Esophagus (tissue), 2 donors: ENCODE data around the gene CHSY3. TPM values are rescaled to one million over a fixed set of nuclear protein-coding genes. Genes with fewer than 3 reads are reported as not detected.

Source experiments
- H3K27ac ChIP-seq, 2 donors: one replicate each; pipeline ENCODE4 v1.5.1; 2013; ENCODE audit warnings: low read depth in 2 of 2, mild to moderate bottlenecking in 2 of 2, inconsistent platforms in 1 of 2, low read length in 1 of 2, moderate library complexity in 1 of 2
- H3K27me3 ChIP-seq, 2 donors: one replicate each; pipeline ENCODE4 v1.6.1; 2013; ENCODE audit warnings: low read length in 2 of 2, control low read depth in 1 of 2, mild to moderate bottlenecking in 1 of 2; ENCODE audit not compliant: insufficient read depth in 2 of 2, control insufficient read depth in 1 of 2
- H3K36me3 ChIP-seq, 2 donors: one replicate each; pipeline ENCODE4 v1.6.1; 2013; ENCODE audit warnings: low read length in 1 of 2; ENCODE audit not compliant: control insufficient read depth in 2 of 2, insufficient read depth in 2 of 2
- H3K4me1 ChIP-seq, 2 donors: one replicate each; pipeline ENCODE4 v1.6.1; 2013; ENCODE audit warnings: low read length in 1 of 2; ENCODE audit not compliant: control insufficient read depth in 2 of 2, insufficient read depth in 2 of 2
- H3K4me3 ChIP-seq, 2 donors: one replicate each; pipeline ENCODE4 v1.5.1; 2013; ENCODE audit warnings: low read length in 2 of 2, mild to moderate bottlenecking in 2 of 2, low read depth in 1 of 2, moderate library complexity in 1 of 2
- H3K9me3 ChIP-seq, 2 donors: one replicate each; pipeline ENCODE4 v1.6.1; 2013; ENCODE audit warnings: mild to moderate bottlenecking in 2 of 2, low read depth in 1 of 2, low read length in 1 of 2, moderate library complexity in 1 of 2; ENCODE audit not compliant: control insufficient read depth in 2 of 2, insufficient read depth in 1 of 2
- WGBS, 2 donors: extraction: QIAGEN DNeasy Blood & Tissue Kit; methylation state at CpG; one replicate each; pipeline ENCODE4 v1.1.7; 2013; 5-methylcytosine and 5-hydroxymethylcytosine counted together
- polyA plus RNA-seq, 2 donors: library from polyadenylated mRNA; stranded (reverse); fragments of 200-250 nt; gene quantifications; one replicate each; pipeline ENCODE4 v1.2.3, GENCODE V29; 2013
- donor health status: healthy with polysubstance abuse.
- donor health status: Bipolar disorder and iron deficiency.

Gene CHSY3
- polyA plus RNA-seq, 2 donors: 0.02 to 0.14 TPM

- Histone ChIP-seq H3K27ac (no peak overlapping the region), H3K9me3 (no peaks in the 10 kb centered on the region), H3K4me3 (peak overlapping the region; percentile 69 to 72), H3K27me3 (peaks cover 0 to 9% of the 10 kb centered on the region in 2 donors), H3K36me3 (no peaks in the 10 kb centered on the region), H3K4me1 (peaks cover 0 to 2% of the 10 kb centered on the region in 2 donors)
- 1% methylated on average over 37 of the region's 37 CpGs for WGBS, 2 donors
These were observed 1.4 kb downstream of the CHSY3 start for GRCh38 chr5:129905473-129906176.

- Histone ChIP-seq H3K27me3 (peaks cover 0 to 9% of the 10 kb centered on the region in 2 donors), H3K4me3 (peak overlapping the region in 1 of 2 donors; percentile 72)
- 7 to 9% methylated on average over 20 of the region's 20 CpGs for WGBS, 2 donors
These were observed 2.1 kb downstream of the CHSY3 start for GRCh38 chr5:129906177-129906887.

GRCh38 chr5:129909225-129909624 is 5.0 kb downstream of the CHSY3 start:
- Histone ChIP-seq H3K4me3 (no peak overlapping the region), H3K9me3 (no peaks in the 10 kb centered on the region), H3K36me3 (no peaks in the 10 kb centered on the region), H3K4me1 (peaks cover 0 to 2% of the 10 kb centered on the region in 2 donors), H3K27me3 (peaks cover 0 to 9% of the 10 kb centered on the region in 2 donors), H3K27ac (no peak overlapping the region)
- 84 to 89% methylated on average over 1 of the region's 1 CpG for WGBS, 2 donors

More at GRCh38 chr5:129906177-129906887, 2.1 kb downstream of the CHSY3 start:
- Histone ChIP-seq H3K36me3 (no peaks in the 10 kb centered on the region), H3K4me1 (peaks cover 0 to 2% of the 10 kb centered on the region in 2 donors), H3K9me3 (no peaks in the 10 kb centered on the region), H3K27ac (no peak overlapping the region)

- WGBS, 2 donors: 58 to 61% methylated on average over 1 of the region's 1 CpG
- no peak overlapping the region for H3K4me3 ChIP-seq
- no peaks in the 10 kb centered on the region for H3K4me1 ChIP-seq
- H3K27ac ChIP-seq: no peak overlapping the region
- H3K27me3 ChIP-seq: no peaks in the 10 kb centered on the region
- H3K9me3 ChIP-seq: no peaks in the 10 kb centered on the region
- H3K36me3 ChIP-seq: no peaks in the 10 kb centered on the region
These were observed 8.5 kb downstream of the CHSY3 start for GRCh38 chr5:129912601-129913255.

GRCh38 chr5:129915415-129915814 is 11.2 kb downstream of the CHSY3 start:
- WGBS, 2 donors: 73 to 74% methylated on average over 2 of the region's 2 CpGs
- Histone ChIP-seq H3K9me3 (no peaks in the 10 kb centered on the region), H3K27me3 (no peaks in the 10 kb centered on the region)

GRCh38 chr5:129917224-129917623 is 13.0 kb downstream of the CHSY3 start:
- Histone ChIP-seq H3K4me1 (no peaks in the 10 kb centered on the region), H3K4me3 (no peak overlapping the region), H3K27me3 (no peaks in the 10 kb centered on the region), H3K9me3 (no peaks in the 10 kb centered on the region), H3K27ac (no peak overlapping the region), H3K36me3 (no peaks in the 10 kb centered on the region)
- 40 to 53% methylated on average over 1 of the region's 1 CpG for whole genome bisulfite sequencing, 2 donors

More at GRCh38 chr5:129915415-129915814, 11.2 kb downstream of the CHSY3 start:
- H3K4me1 ChIP-seq: no peaks in the 10 kb centered on the region
- H3K27ac ChIP-seq: no peak overlapping the region
- H3K36me3 ChIP-seq: no peaks in the 10 kb centered on the region
- no peak overlapping the region for H3K4me3 ChIP-seq

- Histone ChIP-seq H3K4me3 (no peak overlapping the region), H3K9me3 (no peaks in the 10 kb centered on the region), H3K27me3 (no peaks in the 10 kb centered on the region), H3K4me1 (no peaks in the 10 kb centered on the region), H3K36me3 (no peaks in the 10 kb centered on the region), H3K27ac (no peak overlapping the region)
- WGBS, 2 donors: 81 to 83% methylated on average over 4 of the region's 4 CpGs
These were observed 16.9 kb downstream of the CHSY3 start for GRCh38 chr5:129921204-129921603.

GRCh38 chr5:129930221-129930620 is 26.0 kb downstream of the CHSY3 start:
- H3K4me3 ChIP-seq: no peak overlapping the region
- WGBS, 2 donors: 69 to 72% methylated on average over 4 of the region's 4 CpGs
- H3K9me3 ChIP-seq: no peaks in the 10 kb centered on the region
- no peaks in the 10 kb centered on the region for H3K27me3 ChIP-seq
- no peaks in the 10 kb centered on the region for H3K4me1 ChIP-seq
- no peak overlapping the region for H3K27ac ChIP-seq
- no peaks in the 10 kb centered on the region for H3K36me3 ChIP-seq

GRCh38 chr5:129935626-129936025 is 31.4 kb downstream of the CHSY3 start:
- WGBS, 2 donors: 48 to 58% methylated on average over 2 of the region's 2 CpGs
- Histone ChIP-seq H3K36me3 (no peaks in the 10 kb centered on the region), H3K27me3 (no peaks in the 10 kb centered on the region), H3K4me1 (no peaks in the 10 kb centered on the region), H3K9me3 (peaks cover 4% of the 10 kb centered on the region in 2 donors), H3K4me3 (no peak overlapping the region), H3K27ac (no peak overlapping the region)
